Measurements from ENCODE around the gene CA10.

DNA sequence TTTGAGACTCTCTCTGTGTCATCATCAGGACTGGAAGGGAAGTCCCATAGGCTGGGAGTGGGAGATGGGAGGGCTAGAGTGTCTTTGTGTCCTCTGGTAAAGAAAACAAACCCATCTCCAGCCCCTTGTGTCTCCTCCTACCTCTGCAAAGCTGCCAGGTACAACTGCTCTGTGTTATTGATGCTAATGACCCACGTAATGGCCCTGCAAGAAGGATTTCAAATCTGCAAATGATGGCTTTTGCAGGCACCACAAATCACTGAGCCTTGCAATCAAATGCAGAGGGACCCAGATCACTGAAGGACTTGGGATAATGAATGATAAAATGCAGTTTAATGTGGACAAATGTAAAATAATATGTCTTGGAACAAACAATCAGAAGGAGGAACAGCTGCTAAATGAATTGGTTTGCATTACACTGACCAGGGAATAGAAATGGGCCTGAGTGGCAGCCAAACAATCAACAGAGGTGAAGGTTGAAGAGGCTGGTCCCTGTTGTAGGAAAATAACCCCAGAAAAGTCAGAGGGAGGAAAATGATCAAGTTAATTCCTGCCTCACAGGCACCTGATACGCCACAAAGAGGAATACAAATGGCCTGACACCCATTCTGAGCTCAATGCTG lies 473.1 kb downstream of the CA10 start:
- TF ChIP-seq, protein P1, sequence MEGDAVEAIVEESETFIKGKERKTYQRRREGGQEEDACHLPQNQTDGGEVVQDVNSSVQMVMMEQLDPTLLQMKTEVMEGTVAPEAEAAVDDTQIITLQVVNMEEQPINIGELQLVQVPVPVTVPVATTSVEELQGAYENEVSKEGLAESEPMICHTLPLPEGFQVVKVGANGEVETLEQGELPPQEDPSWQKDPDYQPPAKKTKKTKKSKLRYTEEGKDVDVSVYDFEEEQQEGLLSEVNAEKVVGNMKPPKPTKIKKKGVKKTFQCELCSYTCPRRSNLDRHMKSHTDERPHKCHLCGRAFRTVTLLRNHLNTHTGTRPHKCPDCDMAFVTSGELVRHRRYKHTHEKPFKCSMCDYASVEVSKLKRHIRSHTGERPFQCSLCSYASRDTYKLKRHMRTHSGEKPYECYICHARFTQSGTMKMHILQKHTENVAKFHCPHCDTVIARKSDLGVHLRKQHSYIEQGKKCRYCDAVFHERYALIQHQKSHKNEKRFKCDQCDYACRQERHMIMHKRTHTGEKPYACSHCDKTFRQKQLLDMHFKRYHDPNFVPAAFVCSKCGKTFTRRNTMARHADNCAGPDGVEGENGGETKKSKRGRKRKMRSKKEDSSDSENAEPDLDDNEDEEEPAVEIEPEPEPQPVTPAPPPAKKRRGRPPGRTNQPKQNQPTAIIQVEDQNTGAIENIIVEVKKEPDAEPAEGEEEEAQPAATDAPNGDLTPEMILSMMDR (conservative IDR thresholded peaks at IDR 0.05; ENCODE audit: low read depth in 2 of 2) = no peak
- TF ChIP-seq EZH2 (IDR thresholded peaks at IDR 0.05; ENCODE audit: low read depth, unreplicated experiment) (no peak), EZH2phosphoT487 (IDR thresholded peaks at IDR 0.05; ENCODE audit: unreplicated experiment) (no peak), CREB1 (CRISPR knock-in tag; IDR thresholded peaks at IDR 0.05; ENCODE audit: low read depth) (no peak), POLR2AphosphoS5 (IDR thresholded peaks at IDR 0.05; ENCODE audit: low read depth) (no peak), NANOG (IDR thresholded peaks at IDR 0.05; ENCODE audit: borderline replicate concordance) (no peak), ZNF114 (CRISPR knock-in tag; IDR thresholded peaks at IDR 0.05) (no peak), JUNB (IDR thresholded peaks at IDR 0.05; ENCODE audit: unreplicated experiment) (no peak)
- TF ChIP-seq, protein P2, sequence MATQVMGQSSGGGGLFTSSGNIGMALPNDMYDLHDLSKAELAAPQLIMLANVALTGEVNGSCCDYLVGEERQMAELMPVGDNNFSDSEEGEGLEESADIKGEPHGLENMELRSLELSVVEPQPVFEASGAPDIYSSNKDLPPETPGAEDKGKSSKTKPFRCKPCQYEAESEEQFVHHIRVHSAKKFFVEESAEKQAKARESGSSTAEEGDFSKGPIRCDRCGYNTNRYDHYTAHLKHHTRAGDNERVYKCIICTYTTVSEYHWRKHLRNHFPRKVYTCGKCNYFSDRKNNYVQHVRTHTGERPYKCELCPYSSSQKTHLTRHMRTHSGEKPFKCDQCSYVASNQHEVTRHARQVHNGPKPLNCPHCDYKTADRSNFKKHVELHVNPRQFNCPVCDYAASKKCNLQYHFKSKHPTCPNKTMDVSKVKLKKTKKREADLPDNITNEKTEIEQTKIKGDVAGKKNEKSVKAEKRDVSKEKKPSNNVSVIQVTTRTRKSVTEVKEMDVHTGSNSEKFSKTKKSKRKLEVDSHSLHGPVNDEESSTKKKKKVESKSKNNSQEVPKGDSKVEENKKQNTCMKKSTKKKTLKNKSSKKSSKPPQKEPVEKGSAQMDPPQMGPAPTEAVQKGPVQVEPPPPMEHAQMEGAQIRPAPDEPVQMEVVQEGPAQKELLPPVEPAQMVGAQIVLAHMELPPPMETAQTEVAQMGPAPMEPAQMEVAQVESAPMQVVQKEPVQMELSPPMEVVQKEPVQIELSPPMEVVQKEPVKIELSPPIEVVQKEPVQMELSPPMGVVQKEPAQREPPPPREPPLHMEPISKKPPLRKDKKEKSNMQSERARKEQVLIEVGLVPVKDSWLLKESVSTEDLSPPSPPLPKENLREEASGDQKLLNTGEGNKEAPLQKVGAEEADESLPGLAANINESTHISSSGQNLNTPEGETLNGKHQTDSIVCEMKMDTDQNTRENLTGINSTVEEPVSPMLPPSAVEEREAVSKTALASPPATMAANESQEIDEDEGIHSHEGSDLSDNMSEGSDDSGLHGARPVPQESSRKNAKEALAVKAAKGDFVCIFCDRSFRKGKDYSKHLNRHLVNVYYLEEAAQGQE (IDR thresholded peaks at IDR 0.05; ENCODE audit: unreplicated experiment) = no peak
- TF ChIP-seq, protein P3, sequence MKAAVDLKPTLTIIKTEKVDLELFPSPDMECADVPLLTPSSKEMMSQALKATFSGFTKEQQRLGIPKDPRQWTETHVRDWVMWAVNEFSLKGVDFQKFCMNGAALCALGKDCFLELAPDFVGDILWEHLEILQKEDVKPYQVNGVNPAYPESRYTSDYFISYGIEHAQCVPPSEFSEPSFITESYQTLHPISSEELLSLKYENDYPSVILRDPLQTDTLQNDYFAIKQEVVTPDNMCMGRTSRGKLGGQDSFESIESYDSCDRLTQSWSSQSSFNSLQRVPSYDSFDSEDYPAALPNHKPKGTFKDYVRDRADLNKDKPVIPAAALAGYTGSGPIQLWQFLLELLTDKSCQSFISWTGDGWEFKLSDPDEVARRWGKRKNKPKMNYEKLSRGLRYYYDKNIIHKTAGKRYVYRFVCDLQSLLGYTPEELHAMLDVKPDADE (IDR thresholded peaks at IDR 0.05) = no peak

Data from GM23338 (cell line).